H9 (cell line): ENCODE results near the gene TMC2. TPM values are rescaled to one million over a fixed set of nuclear protein-coding genes. Genes with fewer than 3 reads are reported as not detected.

ENCODE experiments used
- DNase-seq: peaks from one replicate; pipeline ENCODE4 v3.0.0-alpha.2; 2017
- H2AFZ ChIP-seq: one replicate; pipeline ENCODE4 v1.6.1; 2013; ENCODE audit warnings: mild to moderate bottlenecking, low read length, control low read depth, moderate library complexity
- H2AK5ac ChIP-seq: 2 replicates; pipeline ENCODE4 v1.6.1; 2013; ENCODE audit warnings: low read length, control low read depth, mixed read lengths; ENCODE audit not compliant: insufficient read length
- H2BK120ac ChIP-seq: one replicate; pipeline ENCODE4 v1.6.1; 2013; ENCODE audit warnings: low read depth, mild to moderate bottlenecking, low read length, control low read depth, inconsistent platforms; ENCODE audit not compliant: poor library complexity, severe bottlenecking
- H2BK12ac ChIP-seq: 2 replicates; pipeline ENCODE4 v1.6.1; 2013; ENCODE audit warnings: low read length, control low read depth, mixed read lengths, low read depth; ENCODE audit not compliant: insufficient read length
- H2BK15ac ChIP-seq: 2 replicates; pipeline ENCODE4 v1.6.1; 2013; ENCODE audit warnings: low read depth, low read length, control low read depth
- H2BK20ac ChIP-seq: one replicate; pipeline ENCODE4 v1.6.1; 2013; ENCODE audit warnings: low read depth, mild to moderate bottlenecking, low read length, control low read depth, inconsistent platforms; ENCODE audit not compliant: poor library complexity, severe bottlenecking
- H2BK5ac ChIP-seq: 2 replicates; pipeline ENCODE4 v1.6.1; 2013; ENCODE audit warnings: low read length, control low read depth, mixed read lengths; ENCODE audit not compliant: insufficient read length
- H3K14ac ChIP-seq: 2 replicates; pipeline ENCODE4 v1.6.1; 2013; ENCODE audit warnings: low read length, control low read depth; ENCODE audit not compliant: insufficient read depth
- H3K18ac ChIP-seq: 2 replicates; pipeline ENCODE4 v1.6.1; 2013; ENCODE audit warnings: low read depth, mild to moderate bottlenecking, mixed read lengths, low read length, control low read depth; ENCODE audit not compliant: insufficient read length
- H3K23ac ChIP-seq: 2 replicates; pipeline ENCODE4 v1.6.1; 2013; ENCODE audit warnings: low read length, control low read depth, mixed read lengths, low read depth; ENCODE audit not compliant: insufficient read length
- H3K23me2 ChIP-seq: 2 replicates; pipeline ENCODE4 v1.6.1; 2013; ENCODE audit warnings: low read depth, mild to moderate bottlenecking, mixed read lengths, low read length, control low read depth; ENCODE audit not compliant: insufficient read length, poor library complexity, severe bottlenecking
- H3K27ac ChIP-seq: 2 replicates; pipeline ENCODE4 v1.5.1; 2013; ENCODE audit warnings: low read length, control low read depth, mixed read lengths, low read depth; ENCODE audit not compliant: insufficient read length
- H3K27me3 ChIP-seq: 2 replicates; pipeline ENCODE4 v1.6.1; 2013; ENCODE audit warnings: low read length, control low read depth, inconsistent platforms; ENCODE audit not compliant: insufficient read depth
- H3K4ac ChIP-seq: 2 replicates; pipeline ENCODE4 v1.6.1; 2013; ENCODE audit warnings: low read depth, mild to moderate bottlenecking, control low read depth, inconsistent platforms, low read length, moderate library complexity
- H3K4me1 ChIP-seq: 2 replicates; pipeline ENCODE4 v1.6.1; 2013; ENCODE audit warnings: low read length, control low read depth, inconsistent platforms; ENCODE audit not compliant: insufficient read depth
- H3K4me2 ChIP-seq: 2 replicates; pipeline ENCODE4 v1.6.1; 2013; ENCODE audit warnings: low read length, control low read depth, mixed read lengths; ENCODE audit not compliant: insufficient read length, insufficient read depth
- H3K56ac ChIP-seq: 2 replicates; pipeline ENCODE4 v1.6.1; 2013; ENCODE audit warnings: low read depth, mild to moderate bottlenecking, mixed read lengths, low read length, control low read depth; ENCODE audit not compliant: insufficient read length
- H3K79me1 ChIP-seq: 2 replicates; pipeline ENCODE4 v1.6.1; 2013; ENCODE audit warnings: low read depth, mild to moderate bottlenecking, moderate library complexity, low read length, control low read depth, inconsistent platforms; ENCODE audit not compliant: insufficient read depth, poor library complexity, severe bottlenecking
- H3K79me2 ChIP-seq: 2 replicates; pipeline ENCODE4 v1.6.1; 2013; ENCODE audit warnings: low read length, control low read depth, inconsistent platforms; ENCODE audit not compliant: insufficient read depth
- H3K9ac ChIP-seq: 2 replicates; pipeline ENCODE4 v1.6.1; 2013; ENCODE audit warnings: low read length, control low read depth, mixed read lengths; ENCODE audit not compliant: insufficient read length; ENCODE audit errors: extremely low read depth
- H3K9me3 ChIP-seq: one replicate; pipeline ENCODE4 v1.6.1; 2013; ENCODE audit warnings: low read depth, low read length, inconsistent platforms; ENCODE audit not compliant: control insufficient read depth
- H3T11ph ChIP-seq: one replicate; pipeline ENCODE4 v1.6.1; 2013; ENCODE audit warnings: mild to moderate bottlenecking, low read length, control low read depth, inconsistent platforms
- H4K20me1 ChIP-seq: one replicate; pipeline ENCODE4 v1.6.1; 2013; ENCODE audit not compliant: control insufficient read depth, insufficient read length, insufficient read depth
- H4K5ac ChIP-seq: 2 replicates; pipeline ENCODE4 v1.6.1; 2013; ENCODE audit warnings: low read depth, mild to moderate bottlenecking, mixed read lengths, low read length, control low read depth; ENCODE audit not compliant: insufficient read length
- H4K8ac ChIP-seq: replicated peaks from 2 replicates; pipeline ENCODE4 v1.6.1; 2013; ENCODE audit warnings: low read length, control low read depth, mixed read lengths, low read depth; ENCODE audit not compliant: insufficient read length
- H4K91ac ChIP-seq: 2 replicates; pipeline ENCODE4 v1.6.1; 2013; ENCODE audit warnings: low read depth, mild to moderate bottlenecking, moderate library complexity, mixed read lengths, low read length, control low read depth; ENCODE audit not compliant: insufficient read length
- H3K27ac Mint-ChIP-seq, 3 experiments: 2 replicates in 2 of 3; 3 replicates in 1 of 3; pipeline ENCODE4 v1.8.0; 2020 to 2021; ENCODE audit warnings: mixed read lengths in 3 of 3, mild to moderate bottlenecking in 1 of 3, moderate library complexity in 1 of 3
- H3K27me3 Mint-ChIP-seq: 2 replicates; pipeline ENCODE4 v1.8.0; 2021; ENCODE audit warnings: low read depth, mild to moderate bottlenecking, moderate library complexity, mixed read lengths
- H3K36me3 Mint-ChIP-seq, 3 experiments: 2 replicates in 2 of 3; 3 replicates in 1 of 3; pipeline ENCODE4 v1.8.0; 2020 to 2021; ENCODE audit warnings: low read depth in 3 of 3, mixed read lengths in 3 of 3; ENCODE audit not compliant: insufficient read depth in 1 of 3
- H3K4me1 Mint-ChIP-seq, 2 experiments: 2 replicates each; pipeline ENCODE4 v1.8.0; 2020; ENCODE audit warnings: mixed read lengths in 2 of 2
- H3K4me3 Mint-ChIP-seq, 2 experiments: 2 replicates in 1 of 2; 3 replicates in 1 of 2; pipeline ENCODE4 v1.8.0; 2020 to 2021; ENCODE audit warnings: mild to moderate bottlenecking in 2 of 2, mixed read lengths in 2 of 2, moderate library complexity in 1 of 2
- H3K9me3 Mint-ChIP-seq, 2 experiments: 2 replicates in 1 of 2; 3 replicates in 1 of 2; pipeline ENCODE4 v1.8.0; 2020; ENCODE audit warnings: mild to moderate bottlenecking in 2 of 2, mixed read lengths in 2 of 2, moderate library complexity in 1 of 2
- CTCF ChIP-seq: fragments of 200-600 bp; sonication (generic); conservative IDR thresholded peaks from 3 replicates; pipeline ENCODE4 v1.8.0; 2021; ENCODE audit warnings: antibody characterized with exemption, mild to moderate bottlenecking
- WGBS: extraction: QIAGEN DNeasy Blood & Tissue Kit; methylation state at CpG from one replicate; pipeline ENCODE4 v1.1.7; 2013; ENCODE audit warnings: missing lambda C conversion rate, low lambda C conversion rate, mixed read lengths; ENCODE audit not compliant: insufficient read length; ENCODE audit errors: extremely low coverage; 5-methylcytosine and 5-hydroxymethylcytosine counted together
- total RNA-seq: library from RNA; stranded (reverse); gene quantifications from 2 replicates; pipeline ENCODE4 v1.2.1, GENCODE V29; 2021

Gene TMC2
- total RNA-seq, 1 experiment from 2014 or later, result not detected

- H3K9me3 ChIP-seq, result no peaks in the 10 kb centered on the region
- no peak for TF ChIP-seq CTCF
- Mint-ChIP-seq H3K4me3 (no peak overlapping the region), H3K27me3 (peaks cover 63% of the 10 kb centered on the region), H3K9me3 (peaks cover 0 to 2% of the 10 kb centered on the region in 2 experiments; a peak in 1 of 5 replicates), H3K27ac (no peak overlapping the region), H3K36me3 (no peaks in the 10 kb centered on the region), H3K4me1 (no peaks in the 10 kb centered on the region)
- no peaks in the 10 kb centered on the region for H3K79me2 ChIP-seq
- no peak overlapping the region for H4K5ac ChIP-seq
- no peak overlapping the region for H2BK5ac ChIP-seq
- no peaks in the 10 kb centered on the region for H3K27me3 ChIP-seq
- no peak overlapping the region for H3K56ac ChIP-seq
- no peaks in the 10 kb centered on the region for H3K4me1 ChIP-seq
- H2BK15ac ChIP-seq, result no peak overlapping the region
- no peak overlapping the region for H4K91ac ChIP-seq
- no peak overlapping the region for H3K9ac ChIP-seq
- H2BK12ac ChIP-seq, result no peak overlapping the region
- no peak overlapping the region for H3K4me2 ChIP-seq
- no peak overlapping the region for H2BK120ac ChIP-seq
- no peak overlapping the region for H3K27ac ChIP-seq
- no peak overlapping the region for H2BK20ac ChIP-seq
- no peaks in the 10 kb centered on the region for H4K20me1 ChIP-seq
- H3K4ac ChIP-seq, result no peak overlapping the region
- H3K18ac ChIP-seq, result no peak overlapping the region
- no peak overlapping the region for H2AK5ac ChIP-seq
- no peak overlapping the region for H3T11ph ChIP-seq
- no peak overlapping the region for H3K14ac ChIP-seq
- no peaks in the 10 kb centered on the region for H3K79me1 ChIP-seq
- DNase-seq, result no peak
- no CpG with 5 or more reads among the region's 1 CpG for WGBS
- H2AFZ ChIP-seq, result no peak overlapping the region
- H3K23me2 ChIP-seq, result no peaks in the 10 kb centered on the region
- H3K23ac ChIP-seq, result no peak overlapping the region
- H4K8ac ChIP-seq, result no peak overlapping the region
Measured at GRCh38 chr20:2633381-2633780, 97.0 kb downstream of the TMC2 start.
